Measurements from ENCODE around the gene MAN2B1. TPM values are rescaled to one million over a fixed set of nuclear protein-coding genes. Genes with fewer than 3 reads are reported as not detected.
"Not testable (repeated sequence)": the region's sequence is repeated elsewhere in the genome, so short reads cannot be mapped to it uniquely, and the experiment has no call there.

The MAN2B1 gene
- total RNA-seq, 1 experiment from 2014 or later = 93.5 TPM

DNA sequence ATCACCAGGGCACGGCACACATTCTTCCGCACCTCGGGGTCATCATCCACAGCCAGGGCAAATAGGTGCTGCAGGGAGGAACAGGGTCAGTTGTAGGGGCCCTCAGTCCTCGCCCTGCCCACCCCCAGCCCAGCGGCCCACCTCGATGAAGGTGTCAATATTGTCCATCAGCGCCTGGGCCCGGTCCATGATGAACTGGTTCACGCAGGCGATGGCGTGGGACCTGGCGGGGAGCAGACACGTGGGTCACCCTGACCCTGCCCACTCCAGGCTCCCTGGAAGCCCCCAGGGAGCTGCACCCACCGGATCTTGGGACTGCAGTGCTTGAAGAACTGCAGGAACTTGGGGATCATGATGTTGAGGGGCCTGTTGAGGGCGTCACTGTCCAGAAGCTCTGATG is 48.6 kb upstream of the MAN2B1 start:
- Histone ChIP-seq H2BK5ac (ENCODE audit: insufficient read length, low read length) (no peak overlapping the region), H3K27me3 (ENCODE audit: insufficient read depth, low read length) (no peaks in the 10 kb centered on the region), H3K56ac (ENCODE audit: insufficient read length, low read depth, low read length) (no peak overlapping the region), H2AFZ (ENCODE audit: low read length) (no peak overlapping the region), H3K14ac (ENCODE audit: insufficient read depth, low read length) (no peak overlapping the region), H4K20me1 (ENCODE audit: control insufficient read depth, insufficient read depth, insufficient read length) (no peaks in the 10 kb centered on the region), H3K23ac (ENCODE audit: insufficient read length, low read depth, low read length) (no peak overlapping the region), H2BK120ac (ENCODE audit: low read depth, low read length, poor library complexity, severe bottlenecking) (no peak overlapping the region), H4K91ac (ENCODE audit: insufficient read length, low read depth, low read length) (no peak overlapping the region), H2BK12ac (ENCODE audit: insufficient read length, low read depth, low read length) (no peak overlapping the region), H3K18ac (ENCODE audit: insufficient read length, low read depth, low read length) (no peak overlapping the region), H3K23me2 (ENCODE audit: insufficient read length, low read depth, low read length, poor library complexity, severe bottlenecking) (no peaks in the 10 kb centered on the region), H3K9me3 (ENCODE audit: control insufficient read depth, low read depth, low read length) (no peaks in the 10 kb centered on the region), H2BK20ac (ENCODE audit: low read depth, low read length, poor library complexity, severe bottlenecking) (no peak overlapping the region), H2BK15ac (ENCODE audit: low read depth, low read length) (no peak overlapping the region), H3K79me1 (ENCODE audit: insufficient read depth, low read depth, low read length, poor library complexity, severe bottlenecking) (peaks cover 5% of the 10 kb centered on the region), H3K4ac (ENCODE audit: low read depth, low read length) (no peak overlapping the region), H3T11ph (ENCODE audit: low read length) (no peak overlapping the region), H2AK5ac (ENCODE audit: insufficient read length, low read length) (no peak overlapping the region), H4K8ac (replicated peaks; ENCODE audit: insufficient read length, low read depth, low read length) (no peak overlapping the region), H3K4me2 (ENCODE audit: insufficient read depth, insufficient read length, low read length) (no peak overlapping the region), H3K27ac (ENCODE audit: insufficient read length, low read depth, low read length) (no peak overlapping the region), H3K79me2 (ENCODE audit: insufficient read depth, low read length) (peaks cover 6% of the 10 kb centered on the region; the same call in 1 of the 2 replicates), H4K5ac (ENCODE audit: insufficient read length, low read depth, low read length) (no peak overlapping the region), H3K9ac (ENCODE audit: extremely low read depth, insufficient read length, low read length) (no peak overlapping the region), H3K4me1 (ENCODE audit: insufficient read depth, low read length) (no peaks in the 10 kb centered on the region)
- Mint-ChIP-seq H3K27me3 (ENCODE audit: low read depth) (no peaks in the 10 kb centered on the region), H3K9me3 (no peaks in the 10 kb centered on the region), H3K36me3 (ENCODE audit: insufficient read depth in 1 of 3, low read depth in 3 of 3) (peaks cover 62 to 85% (median 77%) of the 10 kb centered on the region in 3 experiments; a peak in 6 of 7 replicates), H3K4me1 (0 out of 4 replicates have a peak, but pooled peaks cover 0 to 2% of the 10 kb centered on the region in 2 experiments), H3K4me3 (no peak overlapping the region), H3K27ac (no peak overlapping the region)
- DNase-seq = no peak
- TF ChIP-seq CTCF (conservative IDR thresholded peaks at IDR 0.05) = no peak
- WGBS (ENCODE audit: extremely low coverage, insufficient read length, low lambda C conversion rate) = no CpG with 5 or more reads among the region's 15 CpGs

GRCh38 chr19:12713304-12713703 is 46.8 kb upstream of the MAN2B1 start:
- H3K79me1 ChIP-seq (ENCODE audit: insufficient read depth, low read depth, low read length, poor library complexity, severe bottlenecking); H3K9ac ChIP-seq (ENCODE audit: extremely low read depth, insufficient read length, low read length); H3K23ac ChIP-seq (ENCODE audit: insufficient read length, low read depth, low read length); DNase-seq; H4K5ac ChIP-seq (ENCODE audit: insufficient read length, low read depth, low read length); H3K14ac ChIP-seq (ENCODE audit: insufficient read depth, low read length); H3T11ph ChIP-seq (ENCODE audit: low read length); H2BK12ac ChIP-seq (ENCODE audit: insufficient read length, low read depth, low read length); H3K56ac ChIP-seq (ENCODE audit: insufficient read length, low read depth, low read length); H4K91ac ChIP-seq (ENCODE audit: insufficient read length, low read depth, low read length); H3K27me3 ChIP-seq (ENCODE audit: insufficient read depth, low read length); H3K4ac ChIP-seq (ENCODE audit: low read depth, low read length); H3K9me3 Mint-ChIP-seq; H3K18ac ChIP-seq (ENCODE audit: insufficient read length, low read depth, low read length); H3K27me3 Mint-ChIP-seq (ENCODE audit: low read depth); H3K4me2 ChIP-seq (ENCODE audit: insufficient read depth, insufficient read length, low read length); H3K27ac ChIP-seq (ENCODE audit: insufficient read length, low read depth, low read length); H4K8ac ChIP-seq (replicated peaks; ENCODE audit: insufficient read length, low read depth, low read length); H2AK5ac ChIP-seq (ENCODE audit: insufficient read length, low read length); H3K4me3 Mint-ChIP-seq; H4K20me1 ChIP-seq (ENCODE audit: control insufficient read depth, insufficient read depth, insufficient read length); H3K27ac Mint-ChIP-seq; H2BK120ac ChIP-seq (ENCODE audit: low read depth, low read length, poor library complexity, severe bottlenecking); H2AFZ ChIP-seq (ENCODE audit: low read length); H2BK20ac ChIP-seq (ENCODE audit: low read depth, low read length, poor library complexity, severe bottlenecking); H3K4me1 ChIP-seq (ENCODE audit: insufficient read depth, low read length); H3K79me2 ChIP-seq (ENCODE audit: insufficient read depth, low read length); H2BK5ac ChIP-seq (ENCODE audit: insufficient read length, low read length); H3K9me3 ChIP-seq (ENCODE audit: control insufficient read depth, low read depth, low read length); H3K23me2 ChIP-seq (ENCODE audit: insufficient read length, low read depth, low read length, poor library complexity, severe bottlenecking); H2BK15ac ChIP-seq (ENCODE audit: low read depth, low read length); H3K4me1 Mint-ChIP-seq: not testable (repeated sequence)
- H3K36me3 Mint-ChIP-seq (ENCODE audit: insufficient read depth in 1 of 3, low read depth in 3 of 3) = peaks cover 53 to 86% (median 77%) of the 10 kb centered on the region in 3 experiments; a peak in 6 of 7 replicates
- WGBS (ENCODE audit: extremely low coverage, insufficient read length, low lambda C conversion rate) = no CpG with 5 or more reads among the region's 9 CpGs

All from H9 (cell line).